Measurements from ENCODE around the gene OMP.

The OMP gene

DNA sequence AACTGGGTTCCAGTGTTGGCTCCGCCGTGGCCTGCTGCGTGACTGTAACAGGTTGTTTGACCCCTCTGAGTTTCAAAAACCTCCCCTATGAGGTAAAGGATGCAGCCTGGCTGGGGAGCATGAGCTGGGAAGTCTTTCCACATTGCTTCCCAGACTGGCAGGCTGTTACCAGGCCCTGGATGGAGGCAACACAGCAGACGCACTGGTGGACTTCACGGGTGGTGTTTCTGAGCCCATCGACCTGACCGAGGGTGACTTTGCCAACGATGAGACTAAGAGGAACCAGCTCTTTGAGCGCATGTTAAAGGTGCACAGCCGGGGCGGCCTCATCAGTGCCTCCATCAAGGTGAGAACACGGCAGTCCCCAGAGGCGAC, 11.4 kb downstream of the OMP start:
- POLR2A ChIA-PET, result no interaction called here
- TF ChIP-seq, protein P1, sequence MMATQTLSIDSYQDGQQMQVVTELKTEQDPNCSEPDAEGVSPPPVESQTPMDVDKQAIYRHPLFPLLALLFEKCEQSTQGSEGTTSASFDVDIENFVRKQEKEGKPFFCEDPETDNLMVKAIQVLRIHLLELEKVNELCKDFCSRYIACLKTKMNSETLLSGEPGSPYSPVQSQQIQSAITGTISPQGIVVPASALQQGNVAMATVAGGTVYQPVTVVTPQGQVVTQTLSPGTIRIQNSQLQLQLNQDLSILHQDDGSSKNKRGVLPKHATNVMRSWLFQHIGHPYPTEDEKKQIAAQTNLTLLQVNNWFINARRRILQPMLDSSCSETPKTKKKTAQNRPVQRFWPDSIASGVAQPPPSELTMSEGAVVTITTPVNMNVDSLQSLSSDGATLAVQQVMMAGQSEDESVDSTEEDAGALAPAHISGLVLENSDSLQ (IDR thresholded peaks at IDR 0.05), result no peak
- TF ChIP-seq BHLHE40 (IDR thresholded peaks at IDR 0.05; ENCODE audit: borderline replicate concordance), result no peak
- no peak for TF ChIP-seq CTBP1 (IDR thresholded peaks at IDR 0.05; ENCODE audit: borderline replicate concordance)
- no peak for TF ChIP-seq HDGF (IDR thresholded peaks at IDR 0.05; ENCODE audit: borderline replicate concordance)
- TF ChIP-seq FOXA1 (IDR thresholded peaks at IDR 0.05), result no peak
- no peak for TF ChIP-seq LEF1 (IDR thresholded peaks at IDR 0.05; ENCODE audit: borderline replicate concordance)
- TF ChIP-seq ARNT (IDR thresholded peaks at IDR 0.05), result no peak
- TF ChIP-seq NFRKB (IDR thresholded peaks at IDR 0.05), result no peak
- no peak for TF ChIP-seq SUZ12 (IDR thresholded peaks at IDR 0.05)
- TF ChIP-seq SP1 (IDR thresholded peaks at IDR 0.05), result no peak
- no peak for TF ChIP-seq TARDBP (IDR thresholded peaks at IDR 0.05)

DNA sequence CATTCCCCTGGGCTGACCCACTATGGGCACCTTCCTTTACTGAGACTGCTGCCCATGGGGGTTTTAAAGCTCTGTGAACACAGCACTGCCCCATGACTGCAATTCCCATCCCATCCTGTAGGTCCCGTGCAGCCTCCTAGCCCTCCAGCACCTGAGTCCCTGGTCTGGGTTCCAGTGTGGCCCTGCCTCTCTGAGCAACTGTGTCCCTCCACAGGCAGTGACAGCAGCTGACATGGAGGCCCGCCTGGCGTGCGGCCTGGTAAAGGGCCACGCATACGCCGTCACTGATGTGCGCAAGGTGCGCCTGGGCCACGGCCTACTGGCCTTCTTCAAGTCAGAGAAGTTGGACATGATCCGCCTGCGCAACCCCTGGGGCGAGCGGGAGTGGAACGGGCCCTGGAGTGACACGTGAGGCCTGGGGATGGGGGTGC, 12.6 kb downstream of the OMP start:
- ChIA-PET POLR2A (no interaction called here), CTCF (interaction anchor here (1.3 to 1.6 kb wide), 2 partner anchors 12 to 23 kb away, joined by 5 to 7 read pairs; no protein-coding TSS in a partner anchor)
- no peak for TF ChIP-seq BHLHE40 (IDR thresholded peaks at IDR 0.05; ENCODE audit: borderline replicate concordance)
- peak; percentile 54 for DNase-seq (ENCODE audit: extremely low spot score)

More for the DNA sequence above, 11.4 kb downstream of the OMP start:
- CTCF ChIA-PET, result no interaction called here
- no peak for DNase-seq (ENCODE audit: extremely low spot score)

DNA sequence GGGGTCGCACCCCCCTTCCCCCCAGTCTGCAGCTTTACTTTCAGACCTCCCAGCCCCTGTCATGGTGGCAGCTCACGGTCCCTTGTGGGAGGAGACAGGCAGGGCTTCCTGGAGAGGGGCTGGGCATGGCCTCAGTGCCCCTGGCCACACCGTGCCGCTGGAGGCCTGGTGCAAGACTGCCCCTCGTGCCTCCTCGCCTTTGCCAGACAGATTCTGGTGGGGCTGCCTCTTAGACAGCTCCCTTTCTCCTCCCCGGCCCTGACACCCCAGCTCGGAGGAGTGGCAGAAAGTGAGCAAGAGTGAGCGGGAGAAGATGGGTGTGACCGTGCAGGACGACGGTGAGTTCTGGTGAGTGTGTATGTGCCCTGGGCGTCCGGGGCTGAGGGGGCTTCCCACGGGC, 13.3 kb downstream of the OMP start:
- CTCF ChIA-PET, result interaction anchor here (0.6 to 1.6 kb wide), 3 partner anchors 11 to 67 kb away, joined by 3 to 7 read pairs (median 5); no protein-coding TSS in a partner anchor
- TF ChIP-seq L3MBTL2 (conservative IDR thresholded peaks at IDR 0.05) (no peak), SUZ12 (IDR thresholded peaks at IDR 0.05) (no peak), FOXA1 (IDR thresholded peaks at IDR 0.05) (no peak), CTBP1 (IDR thresholded peaks at IDR 0.05; ENCODE audit: borderline replicate concordance) (no peak), NFRKB (IDR thresholded peaks at IDR 0.05) (no peak), SP1 (IDR thresholded peaks at IDR 0.05) (no peak), ARNT (IDR thresholded peaks at IDR 0.05) (no peak), ELF4 (IDR thresholded peaks at IDR 0.05) (no peak)
- DNase-seq (ENCODE audit: extremely low spot score), result no peak
- POLR2A ChIA-PET, result no interaction called here

DNA sequence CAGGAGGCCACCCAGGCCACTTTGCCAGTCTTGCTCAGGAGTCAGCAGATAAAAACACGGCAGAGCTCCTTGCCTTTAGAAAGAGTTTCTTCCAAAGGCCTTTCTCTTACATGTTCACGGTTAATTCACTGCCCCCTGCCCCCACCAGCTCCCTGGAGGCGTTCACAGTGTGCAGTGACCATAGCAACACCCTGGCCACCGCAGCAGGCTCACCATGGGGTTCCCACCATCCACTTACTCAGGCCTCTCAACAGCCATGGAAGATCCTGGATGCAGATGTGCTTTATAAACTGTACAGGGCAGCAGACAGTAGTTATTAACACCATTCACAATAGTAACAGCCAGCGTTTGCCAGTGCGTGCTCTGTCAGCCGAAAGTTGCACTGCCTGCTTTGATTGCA, 14.9 kb downstream of the OMP start:
- no peak for TF ChIP-seq BHLHE40 (IDR thresholded peaks at IDR 0.05; ENCODE audit: borderline replicate concordance)
- no peak for TF ChIP-seq NFRKB (IDR thresholded peaks at IDR 0.05)
- TF ChIP-seq TARDBP (IDR thresholded peaks at IDR 0.05), result no peak
- no peak for TF ChIP-seq L3MBTL2 (conservative IDR thresholded peaks at IDR 0.05)
- TF ChIP-seq FOXK2 (IDR thresholded peaks at IDR 0.05), result no peak
- no peak for TF ChIP-seq FOXA1 (IDR thresholded peaks at IDR 0.05)
- no peak for TF ChIP-seq CTBP1 (IDR thresholded peaks at IDR 0.05; ENCODE audit: borderline replicate concordance)
- no peak for TF ChIP-seq ELF4 (IDR thresholded peaks at IDR 0.05)
- TF ChIP-seq LEF1 (IDR thresholded peaks at IDR 0.05; ENCODE audit: borderline replicate concordance), result no peak
- no peak for TF ChIP-seq SUZ12 (IDR thresholded peaks at IDR 0.05)
- no peak for TF ChIP-seq ARNT (IDR thresholded peaks at IDR 0.05)
- no peak for TF ChIP-seq SP1 (IDR thresholded peaks at IDR 0.05)
- TF ChIP-seq FOXM1 (IDR thresholded peaks at IDR 0.05; ENCODE audit: borderline replicate concordance), result no peak
- TF ChIP-seq, protein P1 (IDR thresholded peaks at IDR 0.05), result no peak
- TF ChIP-seq HDGF (IDR thresholded peaks at IDR 0.05; ENCODE audit: borderline replicate concordance), result no peak
- POLR2A ChIA-PET, result interaction anchor here (1.1 kb wide), 1 partner anchor 9 kb away, joined by 4 read pairs; no protein-coding TSS in a partner anchor
- DNase-seq (ENCODE audit: extremely low spot score), result no peak
- CTCF ChIA-PET, result interaction anchor here (1.3 kb wide), 1 partner anchor 9 kb away, joined by 3 read pairs; no protein-coding TSS in a partner anchor

DNA sequence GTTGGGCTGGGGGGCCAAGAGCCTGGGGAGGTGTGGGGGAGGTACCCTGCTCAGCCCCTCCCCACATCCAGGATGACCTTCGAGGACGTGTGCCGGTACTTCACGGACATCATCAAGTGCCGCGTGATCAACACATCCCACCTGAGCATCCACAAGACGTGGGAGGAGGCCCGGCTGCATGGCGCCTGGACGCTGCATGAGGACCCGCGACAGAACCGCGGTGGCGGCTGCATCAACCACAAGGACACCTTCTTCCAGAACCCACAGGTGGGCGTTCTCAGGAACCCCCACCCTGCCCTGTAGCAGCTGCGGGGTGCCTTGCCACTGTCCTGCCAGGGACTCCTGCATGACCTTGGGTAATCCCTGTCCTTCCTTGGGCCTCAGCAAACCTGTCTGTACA, 15.4 kb downstream of the OMP start:
- TF ChIP-seq SP1 (IDR thresholded peaks at IDR 0.05), result no peak
- TF ChIP-seq CTBP1 (IDR thresholded peaks at IDR 0.05; ENCODE audit: borderline replicate concordance), result no peak
- TF ChIP-seq ARNT (IDR thresholded peaks at IDR 0.05), result no peak
- ChIA-PET CTCF (interaction anchor here (1.3 kb wide), 1 partner anchor 9 kb away, joined by 3 read pairs; no protein-coding TSS in a partner anchor), POLR2A (interaction anchor here (1.1 kb wide), 1 partner anchor 9 kb away, joined by 4 read pairs; no protein-coding TSS in a partner anchor)
- DNase-seq (ENCODE audit: extremely low spot score), result no peak

DNA sequence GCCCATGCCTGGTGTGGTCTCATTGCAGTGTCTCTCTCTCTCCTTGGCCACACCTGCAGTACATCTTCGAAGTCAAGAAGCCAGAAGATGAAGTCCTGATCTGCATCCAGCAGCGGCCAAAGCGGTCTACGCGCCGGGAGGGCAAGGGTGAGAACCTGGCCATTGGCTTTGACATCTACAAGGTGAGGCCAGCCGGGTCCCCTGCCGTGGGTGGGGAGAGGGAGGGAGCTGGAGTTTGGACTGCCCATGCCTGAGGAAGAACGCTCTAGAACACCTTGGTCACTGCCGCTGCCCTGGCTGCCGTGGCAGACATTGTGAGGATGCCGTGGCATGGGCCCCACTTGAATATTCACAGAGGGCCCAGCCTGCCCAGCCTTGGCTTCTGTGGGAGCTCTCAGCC, 16.3 kb downstream of the OMP start:
- ChIA-PET POLR2A (no interaction called here), CTCF (no interaction called here)
- TF ChIP-seq HDGF (IDR thresholded peaks at IDR 0.05; ENCODE audit: borderline replicate concordance) (no peak), LEF1 (IDR thresholded peaks at IDR 0.05; ENCODE audit: borderline replicate concordance) (no peak), ELF4 (IDR thresholded peaks at IDR 0.05) (no peak), CTBP1 (IDR thresholded peaks at IDR 0.05; ENCODE audit: borderline replicate concordance) (no peak)
- TF ChIP-seq, protein P1 (IDR thresholded peaks at IDR 0.05), result no peak
- DNase-seq (ENCODE audit: extremely low spot score), result no peak

DNA sequence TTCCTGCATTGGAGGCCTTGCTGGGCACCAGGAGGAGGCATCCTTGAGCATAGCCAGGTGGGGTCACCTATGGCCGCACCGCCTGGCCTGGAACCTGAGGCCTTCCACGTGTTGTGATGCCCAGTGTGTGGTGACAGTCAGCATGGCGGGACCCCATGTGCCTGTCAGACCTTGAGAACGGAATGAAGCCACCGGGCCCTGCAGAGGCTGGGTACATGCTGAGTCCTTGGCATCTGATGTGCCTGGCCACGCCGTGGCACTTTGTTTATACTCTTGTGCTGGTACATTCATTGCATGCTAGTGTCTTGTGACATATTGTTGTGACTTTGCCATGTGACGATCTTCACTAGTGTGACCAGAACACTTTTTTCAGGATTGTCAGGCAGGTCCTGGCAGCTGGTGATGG, 16.9 kb downstream of the OMP start:
- no peak for DNase-seq (ENCODE audit: extremely low spot score)
- TF ChIP-seq ZNF384 (IDR thresholded peaks at IDR 0.05) (no peak), FOXA1 (IDR thresholded peaks at IDR 0.05) (no peak), BHLHE40 (IDR thresholded peaks at IDR 0.05; ENCODE audit: borderline replicate concordance) (no peak), SP1 (IDR thresholded peaks at IDR 0.05) (no peak), TARDBP (IDR thresholded peaks at IDR 0.05) (no peak), CTBP1 (IDR thresholded peaks at IDR 0.05; ENCODE audit: borderline replicate concordance) (no peak)
- POLR2A ChIA-PET, result no interaction called here
- CTCF ChIA-PET, result no interaction called here

All from HEK293T (cell line).